Posterior vena cava (tissue), 2 donors: ENCODE results near the gene NPM3. TPM values are rescaled to one million over a fixed set of nuclear protein-coding genes. Genes with fewer than 3 reads are reported as not detected.

Experiments
- total RNA-seq, 2 donors: library from RNA; stranded (reverse); fragmentation: NEBNext Ultra II Directional; extraction: Animal tissue kit (Norgen Biotek cat#: 25700); gene quantifications; one replicate each; pipeline ENCODE4 v1.2.1, GENCODE V29; 2021
- donor health status: DM: yes; HTN: yes; CAD: no.
- donor health status: DM: yes; HTN: yes; CAD: no.

The NPM3 gene
- total RNA-seq, 2 donors from 2014 or later: 19.1 to 21.1 TPM

Other genes with a start within 250 kb of the NPM3 start
- gene POLL, start 195.2 kb downstream of the NPM3 start, total RNA-seq: 10 to 100 TPM; 13.9 to 19.1 TPM
- gene DPCD, start 195.1 kb downstream of the NPM3 start, total RNA-seq: 10 to 100 TPM; 11.4 to 12.5 TPM
- 10 to 100 TPM; 69.3 to 75.1 TPM for gene FBXW4, start 88.3 kb downstream of the NPM3 start, total RNA-seq
- gene FGF8, start 7.3 kb downstream of the NPM3 start, total RNA-seq: not detected
- gene OGA, start 35.0 kb upstream of the NPM3 start, total RNA-seq: 100 to 1,000 TPM in 1 of 2 donors, 10 to 100 TPM in 1; 87.7 to 125 TPM
- gene KCNIP2, start 60.4 kb upstream of the NPM3 start, total RNA-seq: 1 to 10 TPM; 2.3 to 2.7 TPM